Type B pancreatic cell (in vitro differentiated cells): Measurements from ENCODE around the gene SLCO1A2. TPM values are rescaled to one million over a fixed set of nuclear protein-coding genes. Genes with fewer than 3 reads are reported as not detected.
A peak's percentile ranks its signal among the peaks of the same experiment; 100 is the strongest.

ENCODE experiments used
- DNase-seq: peaks from one replicate; pipeline ENCODE4 v3.0.0; 2021; ENCODE audit warnings: mixed read lengths; ENCODE audit not compliant: unreplicated experiment; ENCODE audit errors: extremely low spot score
- H3K27ac Mint-ChIP-seq: 2 replicates; pipeline ENCODE4 v1.8.0; 2021; ENCODE audit warnings: mild to moderate bottlenecking, mixed read lengths
- H3K27me3 Mint-ChIP-seq: 2 replicates; pipeline ENCODE4 v1.8.0; 2021; ENCODE audit warnings: mixed read lengths
- H3K36me3 Mint-ChIP-seq: 2 replicates; pipeline ENCODE4 v1.8.0; 2021; ENCODE audit warnings: mixed read lengths
- H3K4me1 Mint-ChIP-seq: one replicate; pipeline ENCODE4 v1.8.0; 2021; ENCODE audit warnings: mixed read lengths; ENCODE audit not compliant: unreplicated experiment
- H3K4me3 Mint-ChIP-seq: 2 replicates; pipeline ENCODE4 v1.8.0; 2021; ENCODE audit warnings: mild to moderate bottlenecking, mixed read lengths
- H3K9me3 Mint-ChIP-seq: 2 replicates; pipeline ENCODE4 v1.8.0; 2021; ENCODE audit warnings: mixed read lengths
- total RNA-seq: library from RNA; stranded (reverse); gene quantifications from 2 replicates; pipeline ENCODE4 v1.2.1, GENCODE V29; 2021; ENCODE audit warnings: low replicate concordance
- TF ChIP-seq, protein P1 (sequence below): fragments of 200-600 bp; sonication (generic); conservative IDR thresholded peaks from 2 replicates; pipeline ENCODE4 v1.5.0; 2021; ENCODE audit warnings: antibody characterized with exemption, mild to moderate bottlenecking

Gene SLCO1A2
- total RNA-seq, 1 donor from 2014 or later, result 0.82 TPM

GRCh38 chr12:21248679-21249078, 86.0 kb downstream of the SLCO1A2 start:
- no peaks in the 10 kb centered on the region for H3K27me3 Mint-ChIP-seq
- H3K9me3 Mint-ChIP-seq, result no peaks in the 10 kb centered on the region
- no peak overlapping the region for H3K27ac Mint-ChIP-seq
- TF ChIP-seq, protein P1, sequence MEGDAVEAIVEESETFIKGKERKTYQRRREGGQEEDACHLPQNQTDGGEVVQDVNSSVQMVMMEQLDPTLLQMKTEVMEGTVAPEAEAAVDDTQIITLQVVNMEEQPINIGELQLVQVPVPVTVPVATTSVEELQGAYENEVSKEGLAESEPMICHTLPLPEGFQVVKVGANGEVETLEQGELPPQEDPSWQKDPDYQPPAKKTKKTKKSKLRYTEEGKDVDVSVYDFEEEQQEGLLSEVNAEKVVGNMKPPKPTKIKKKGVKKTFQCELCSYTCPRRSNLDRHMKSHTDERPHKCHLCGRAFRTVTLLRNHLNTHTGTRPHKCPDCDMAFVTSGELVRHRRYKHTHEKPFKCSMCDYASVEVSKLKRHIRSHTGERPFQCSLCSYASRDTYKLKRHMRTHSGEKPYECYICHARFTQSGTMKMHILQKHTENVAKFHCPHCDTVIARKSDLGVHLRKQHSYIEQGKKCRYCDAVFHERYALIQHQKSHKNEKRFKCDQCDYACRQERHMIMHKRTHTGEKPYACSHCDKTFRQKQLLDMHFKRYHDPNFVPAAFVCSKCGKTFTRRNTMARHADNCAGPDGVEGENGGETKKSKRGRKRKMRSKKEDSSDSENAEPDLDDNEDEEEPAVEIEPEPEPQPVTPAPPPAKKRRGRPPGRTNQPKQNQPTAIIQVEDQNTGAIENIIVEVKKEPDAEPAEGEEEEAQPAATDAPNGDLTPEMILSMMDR, result peak; percentile 39
- no peaks in the 10 kb centered on the region for H3K36me3 Mint-ChIP-seq
- no peaks in the 10 kb centered on the region for H3K4me1 Mint-ChIP-seq
- no peak overlapping the region for H3K4me3 Mint-ChIP-seq
- DNase-seq, result no peak

DNA sequence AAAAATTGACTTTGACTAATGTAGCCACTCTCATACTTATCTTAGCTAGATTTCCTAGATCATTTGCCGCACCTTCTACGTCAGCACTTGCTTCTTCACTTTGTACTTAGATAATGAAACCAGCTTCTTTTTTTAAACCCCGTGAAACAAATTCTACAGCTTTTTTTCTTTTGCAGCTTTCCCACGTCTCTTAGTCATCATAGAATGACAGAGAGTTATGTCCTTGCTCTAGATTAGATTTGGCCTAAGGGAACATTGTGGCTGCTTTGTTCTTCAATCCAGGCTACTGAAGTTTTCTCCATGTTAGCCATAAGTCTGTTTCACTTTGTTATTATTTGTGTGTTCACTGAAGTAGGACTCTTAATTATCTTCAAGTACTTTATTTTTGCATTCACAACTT, 94.9 kb downstream of the SLCO1A2 start:
- TF ChIP-seq, protein P1, result no peak
- no peak for DNase-seq
- Mint-ChIP-seq H3K36me3 (no peaks in the 10 kb centered on the region), H3K9me3 (no peaks in the 10 kb centered on the region), H3K4me1 (no peaks in the 10 kb centered on the region), H3K27ac (peak overlapping the region; percentile 76), H3K27me3 (no peaks in the 10 kb centered on the region), H3K4me3 (no peak overlapping the region)

- Mint-ChIP-seq H3K36me3 (peaks cover 4% of the 10 kb centered on the region), H3K27me3 (no peaks in the 10 kb centered on the region), H3K4me3 (no peak overlapping the region), H3K9me3 (no peaks in the 10 kb centered on the region), H3K4me1 (no peaks in the 10 kb centered on the region), H3K27ac (no peak overlapping the region)
- TF ChIP-seq, protein P1, result no peak
- no peak for DNase-seq
Observed at GRCh38 chr12:21234395-21234794, 100.3 kb downstream of the SLCO1A2 start.

DNA sequence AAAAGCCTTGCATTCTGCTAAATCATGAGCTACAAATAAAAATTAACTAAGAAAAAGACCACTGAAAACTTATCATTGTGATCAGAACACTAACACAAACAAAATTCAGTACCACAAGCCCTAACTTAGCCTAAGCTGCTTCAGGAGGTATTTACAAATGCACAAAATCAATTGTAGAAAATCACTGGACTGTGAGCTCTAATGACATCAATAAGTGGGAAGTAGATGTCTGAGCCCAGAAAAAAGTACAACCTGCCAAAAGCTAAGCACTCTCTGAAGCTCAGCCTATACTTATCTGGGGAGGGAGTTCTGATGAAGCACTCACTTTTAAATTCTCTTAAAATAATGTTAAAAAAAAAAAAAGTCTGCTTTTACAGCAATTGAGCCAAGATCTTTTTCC, 110.8 kb downstream of the SLCO1A2 start:
- no peaks in the 10 kb centered on the region for H3K9me3 Mint-ChIP-seq
- H3K27ac Mint-ChIP-seq, result no peak overlapping the region
- no peak for DNase-seq
- H3K36me3 Mint-ChIP-seq, result peaks cover 3% of the 10 kb centered on the region
- TF ChIP-seq, protein P1, result no peak
- H3K27me3 Mint-ChIP-seq, result no peaks in the 10 kb centered on the region
- no peaks in the 10 kb centered on the region for H3K4me1 Mint-ChIP-seq
- no peak overlapping the region for H3K4me3 Mint-ChIP-seq

DNA sequence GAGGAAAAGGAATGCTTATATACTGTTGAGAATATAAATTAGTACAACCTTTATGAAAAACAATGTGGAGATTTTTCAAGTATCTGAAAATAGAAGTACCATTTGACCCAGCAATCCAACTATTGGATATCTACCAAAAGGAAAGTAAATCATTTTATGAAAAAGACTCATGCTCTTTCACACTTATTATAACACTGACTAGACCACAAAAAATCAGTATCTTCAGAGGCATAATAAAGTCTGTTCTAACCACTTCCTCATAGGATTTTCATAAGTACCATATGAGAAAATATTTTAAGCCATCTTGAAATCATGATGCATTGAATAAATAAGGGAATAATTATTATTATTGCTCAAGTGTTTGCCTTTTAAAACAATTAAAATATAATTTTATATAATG, 112.9 kb downstream of the SLCO1A2 start:
- TF ChIP-seq, protein P1, result no peak
- Mint-ChIP-seq H3K4me3 (no peak overlapping the region), H3K36me3 (peaks cover 3% of the 10 kb centered on the region), H3K9me3 (no peaks in the 10 kb centered on the region), H3K4me1 (no peaks in the 10 kb centered on the region), H3K27ac (no peak overlapping the region), H3K27me3 (no peaks in the 10 kb centered on the region)
- no peak for DNase-seq

- Mint-ChIP-seq H3K4me3 (no peak overlapping the region), H3K36me3 (no peaks in the 10 kb centered on the region), H3K27ac (no peak overlapping the region), H3K27me3 (no peaks in the 10 kb centered on the region), H3K9me3 (no peaks in the 10 kb centered on the region), H3K4me1 (no peaks in the 10 kb centered on the region)
- TF ChIP-seq, protein P1, result no peak
- no peak for DNase-seq
Observed at GRCh38 chr12:21221072-21221471, 113.6 kb downstream of the SLCO1A2 start.
